Fibroblast of the aortic adventitia (primary cell): ENCODE data around the gene SLCO1A2. TPM values are rescaled to one million over a fixed set of nuclear protein-coding genes. Genes with fewer than 3 reads are reported as not detected.
"Not testable (repeated sequence)": the region's sequence is repeated elsewhere in the genome, so short reads cannot be mapped to it uniquely, and the experiment has no call there.

ENCODE experiments used
- DNase-seq: peaks from one replicate; pipeline ENCODE4 v3.0.0-alpha.2; 2010; ENCODE audit warnings: low read depth
- H3K4me3 ChIP-seq: 2 replicates; pipeline ENCODE4 v1.5.1; 2011; ENCODE audit warnings: low read depth, mild to moderate bottlenecking, control low read depth, low read length, moderate library complexity
- CTCF ChIP-seq: IDR thresholded peaks from 2 replicates; pipeline ENCODE4 v1.5.1; 2011; ENCODE audit warnings: mild to moderate bottlenecking, low read length, control low read depth, inconsistent platforms; ENCODE audit not compliant: insufficient read depth
- total RNA-seq: library from RNA; depleted of rRNA; stranded (reverse); fragments of >200 nt; gene quantifications from 2 replicates; pipeline ENCODE4 v1.2.3, GENCODE V29; 2012; ENCODE audit warnings: low replicate concordance

SLCO1A2 gene, protein sequence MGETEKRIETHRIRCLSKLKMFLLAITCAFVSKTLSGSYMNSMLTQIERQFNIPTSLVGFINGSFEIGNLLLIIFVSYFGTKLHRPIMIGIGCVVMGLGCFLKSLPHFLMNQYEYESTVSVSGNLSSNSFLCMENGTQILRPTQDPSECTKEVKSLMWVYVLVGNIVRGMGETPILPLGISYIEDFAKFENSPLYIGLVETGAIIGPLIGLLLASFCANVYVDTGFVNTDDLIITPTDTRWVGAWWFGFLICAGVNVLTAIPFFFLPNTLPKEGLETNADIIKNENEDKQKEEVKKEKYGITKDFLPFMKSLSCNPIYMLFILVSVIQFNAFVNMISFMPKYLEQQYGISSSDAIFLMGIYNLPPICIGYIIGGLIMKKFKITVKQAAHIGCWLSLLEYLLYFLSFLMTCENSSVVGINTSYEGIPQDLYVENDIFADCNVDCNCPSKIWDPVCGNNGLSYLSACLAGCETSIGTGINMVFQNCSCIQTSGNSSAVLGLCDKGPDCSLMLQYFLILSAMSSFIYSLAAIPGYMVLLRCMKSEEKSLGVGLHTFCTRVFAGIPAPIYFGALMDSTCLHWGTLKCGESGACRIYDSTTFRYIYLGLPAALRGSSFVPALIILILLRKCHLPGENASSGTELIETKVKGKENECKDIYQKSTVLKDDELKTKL
- total RNA-seq = 0.09 TPM in 1 of 2 replicates, not detected in the other

- H3K4me3 ChIP-seq = no peak within 1 kb of the TSS
- no peak for DNase-seq
- no peak for TF ChIP-seq CTCF
These were observed at the start of gene SLCO1A2 for GRCh38 chr12:21334771-21335325. SLCO1A2 (minus strand) TSS chr12:21334917; CDS start chr12:21334647, 270 bp downstream.

- no peak for TF ChIP-seq CTCF
- no peak overlapping the region for H3K4me3 ChIP-seq
- DNase-seq = no peak
These were observed 49.5 kb upstream of the SLCO1A2 start for GRCh38 chr12:21384261-21384660.

- DNase-seq = not testable (repeated sequence)
These were observed 46.6 kb upstream of the SLCO1A2 start for GRCh38 chr12:21381320-21381719.

DNA sequence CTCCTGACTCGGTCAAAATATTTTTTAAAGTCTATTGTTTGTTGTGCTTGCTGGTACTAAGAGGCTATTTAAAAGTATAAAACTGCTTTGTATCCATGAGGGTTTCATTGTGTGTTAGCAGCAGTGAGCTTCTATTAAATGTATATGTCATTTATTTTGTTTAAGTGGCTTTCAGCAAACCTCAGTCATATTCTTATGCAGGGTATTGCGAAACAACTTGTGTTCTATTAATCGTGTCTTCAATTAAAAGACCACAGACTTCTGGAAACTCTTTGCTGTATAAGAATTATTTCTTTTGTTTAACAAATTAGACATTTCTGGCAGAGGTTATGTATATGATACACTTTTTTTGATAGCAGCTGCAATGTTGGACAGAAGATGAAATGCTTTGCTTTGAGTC, 44.5 kb upstream of the SLCO1A2 start:
- no peak for DNase-seq
- TF ChIP-seq CTCF = no peak
- H3K4me3 ChIP-seq = no peak overlapping the region

More at GRCh38 chr12:21381320-21381719, 46.6 kb upstream of the SLCO1A2 start:
- H3K4me3 ChIP-seq = not testable (repeated sequence)

GRCh38 chr12:21372602-21373001, 37.9 kb upstream of the SLCO1A2 start, which contains the start of gene IAPP:
IAPP (plus strand) TSS chr12:21372902; CDS start chr12:21373352, 450 bp downstream.
- no peak for TF ChIP-seq CTCF
- H3K4me3 ChIP-seq = no peak within 1 kb of the TSS
- no peak for DNase-seq

GRCh38 chr12:21370845-21371449, 36.2 kb upstream of the SLCO1A2 start:
- DNase-seq = no peak
- no peak for TF ChIP-seq CTCF
- H3K4me3 ChIP-seq = no peak overlapping the region
